Endodermal cell (in vitro differentiated cells): ENCODE results near the gene PHC1. TPM values are rescaled to one million over a fixed set of nuclear protein-coding genes. Genes with fewer than 3 reads are reported as not detected.
"Not testable (repeated sequence)": the region's sequence is repeated elsewhere in the genome, so short reads cannot be mapped to it uniquely, and the experiment has no call there.

Source experiments
- DNase-seq: peaks from one replicate; pipeline ENCODE4 v3.0.0-alpha.2; 2017
- H3K27ac ChIP-seq: 2 replicates; pipeline ENCODE4 v1.5.1; 2013; ENCODE audit warnings: mild to moderate bottlenecking, low read depth, low read length, moderate library complexity
- H3K27me3 ChIP-seq: 2 replicates; pipeline ENCODE4 v1.6.1; 2013; ENCODE audit warnings: mild to moderate bottlenecking, low read length, moderate library complexity; ENCODE audit not compliant: insufficient read depth, control insufficient read depth, poor library complexity, severe bottlenecking
- H3K36me3 ChIP-seq: 2 replicates; pipeline ENCODE4 v1.7.0; 2013; ENCODE audit warnings: mild to moderate bottlenecking, low read length, moderate library complexity; ENCODE audit not compliant: control insufficient read depth, insufficient read depth
- H3K4me1 ChIP-seq: one replicate; pipeline ENCODE4 v1.7.0; 2013; ENCODE audit warnings: low read length; ENCODE audit not compliant: control insufficient read depth, insufficient read depth
- H3K4me3 ChIP-seq: 2 replicates; pipeline ENCODE4 v1.5.1; 2013; ENCODE audit warnings: mild to moderate bottlenecking, low read length, moderate library complexity
- H3K9ac ChIP-seq: 2 replicates; pipeline ENCODE4 v1.6.1; 2013; ENCODE audit warnings: mild to moderate bottlenecking, low read length, moderate library complexity; ENCODE audit not compliant: poor library complexity, severe bottlenecking; ENCODE audit errors: extremely low read depth
- H3K9me3 ChIP-seq: 2 replicates; pipeline ENCODE4 v1.6.1; 2013; ENCODE audit warnings: mild to moderate bottlenecking, low read length, moderate library complexity; ENCODE audit not compliant: control insufficient read depth
- H3K27ac Mint-ChIP-seq: 2 replicates; pipeline ENCODE4 v1.8.0; 2020; ENCODE audit warnings: mixed read lengths
- H3K27me3 Mint-ChIP-seq: 2 replicates; pipeline ENCODE4 v1.8.0; 2021; ENCODE audit warnings: mild to moderate bottlenecking, mixed read lengths; ENCODE audit not compliant: insufficient read depth
- H3K36me3 Mint-ChIP-seq: 2 replicates; pipeline ENCODE4 v1.8.0; 2020; ENCODE audit warnings: low read depth, mixed read lengths
- H3K4me1 Mint-ChIP-seq: 2 replicates; pipeline ENCODE4 v1.8.0; 2020; ENCODE audit warnings: mixed read lengths
- H3K4me3 Mint-ChIP-seq: 2 replicates; pipeline ENCODE4 v1.8.0; 2020; ENCODE audit warnings: mild to moderate bottlenecking, moderate library complexity, mixed read lengths
- H3K9me3 Mint-ChIP-seq: 2 replicates; pipeline ENCODE4 v1.8.0; 2020; ENCODE audit warnings: mild to moderate bottlenecking, mixed read lengths
- CTCF ChIP-seq: fragments of 200-600 bp; sonication (generic); conservative IDR thresholded peaks from 2 replicates; pipeline ENCODE4 v1.5.0; 2021; ENCODE audit warnings: antibody characterized with exemption, mild to moderate bottlenecking
- WGBS, 2 experiments: methylation state at CpG; one replicate each; pipeline versions ENCODE4 v1.1.5 to v1.1.7; 2013; ENCODE audit warnings: missing lambda C conversion rate in 2 of 2, mixed read lengths in 1 of 2; ENCODE audit not compliant: insufficient coverage in 1 of 2, insufficient read length in 1 of 2; 5-methylcytosine and 5-hydroxymethylcytosine counted together
- total RNA-seq, 2 donors: library from RNA; stranded (reverse); fragmentation: NEBNext Ultra II Directional in 1 of 2; extraction: Animal tissue kit (Norgen Biotek cat#: 25700) in 1 of 2; gene quantifications; 2 replicates in 1 of 2; 3 replicates in 1 of 2; pipeline ENCODE4 v1.2.1, GENCODE V29; 2021

The PHC1 gene
- total RNA-seq, 2 donors from 2014 or later = 100 to 538 TPM

DNA sequence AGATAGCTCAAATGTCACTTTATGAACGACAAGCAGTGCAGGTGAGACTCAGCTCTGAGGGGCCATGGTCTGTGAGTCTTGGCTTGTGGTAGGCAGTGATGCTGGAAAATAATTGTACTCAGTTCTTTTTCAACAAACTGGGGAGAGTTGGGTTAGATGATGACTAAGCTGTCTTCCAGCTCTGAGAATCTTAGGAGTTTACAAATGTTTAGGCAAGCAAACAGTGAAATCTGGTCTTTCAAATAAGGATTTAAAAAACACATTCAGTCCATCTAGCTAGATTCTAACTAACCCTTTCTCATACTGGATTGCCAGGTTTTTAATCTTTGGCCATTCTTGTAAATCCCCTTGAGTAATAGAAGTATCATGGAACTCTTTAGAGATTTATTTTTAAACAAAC, 3.4 kb downstream of the PHC1 start:
- no peak overlapping the region for H3K4me3 ChIP-seq
- peaks cover 38% of the 10 kb centered on the region for H3K36me3 ChIP-seq
- H3K9me3 Mint-ChIP-seq = no peaks in the 10 kb centered on the region
- H3K4me1 ChIP-seq = no peaks in the 10 kb centered on the region
- no peak for DNase-seq
- no peaks in the 10 kb centered on the region for H3K9me3 ChIP-seq
- no peak overlapping the region for H3K27ac Mint-ChIP-seq
- H3K27me3 ChIP-seq = no peaks in the 10 kb centered on the region
- no peak for TF ChIP-seq CTCF
- no peak overlapping the region for H3K4me3 Mint-ChIP-seq
- no peaks in the 10 kb centered on the region for H3K27me3 Mint-ChIP-seq
- 43 to 63% methylated on average over 1 of the region's 1 CpG for WGBS, 2 experiments
- no peak overlapping the region for H3K27ac ChIP-seq
- peaks cover 33% of the 10 kb centered on the region for H3K36me3 Mint-ChIP-seq
- no peak overlapping the region for H3K9ac ChIP-seq
- peaks cover 18% of the 10 kb centered on the region for H3K4me1 Mint-ChIP-seq

DNA sequence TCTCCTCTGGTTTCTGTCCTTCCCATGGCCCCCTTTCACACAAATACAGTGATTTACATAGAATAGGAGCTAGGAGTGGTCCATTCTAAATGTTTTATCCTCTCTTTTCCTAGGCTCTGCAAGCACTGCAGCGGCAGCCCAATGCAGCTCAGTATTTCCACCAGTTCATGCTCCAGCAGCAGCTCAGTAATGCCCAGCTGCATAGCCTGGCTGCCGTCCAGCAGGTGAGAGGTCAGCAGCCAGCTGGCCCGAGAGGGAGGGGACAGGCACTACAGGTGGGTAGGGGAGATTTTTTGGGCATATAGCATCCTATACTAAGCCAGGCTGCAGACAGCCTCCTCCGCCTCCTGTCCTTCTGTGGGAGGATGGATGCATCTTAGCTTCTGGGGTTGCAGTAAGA, 5.3 kb downstream of the PHC1 start:
- H3K9me3 ChIP-seq, H3K9me3 Mint-ChIP-seq, H3K4me1 ChIP-seq, H3K4me1 Mint-ChIP-seq, DNase-seq, H3K9ac ChIP-seq, H3K4me3 ChIP-seq, H3K27me3 ChIP-seq, H3K27ac ChIP-seq, H3K27me3 Mint-ChIP-seq, H3K4me3 Mint-ChIP-seq: not testable (repeated sequence)
- H3K36me3 ChIP-seq = peaks cover 48% of the 10 kb centered on the region
- peaks cover 39% of the 10 kb centered on the region for H3K36me3 Mint-ChIP-seq
- peak overlapping the region; percentile 32 for H3K27ac Mint-ChIP-seq
- 91% methylated on average over 3 of the region's 4 CpGs; no CpG with 5 or more reads in 1 of the 2 experiments for WGBS, 2 experiments

DNA sequence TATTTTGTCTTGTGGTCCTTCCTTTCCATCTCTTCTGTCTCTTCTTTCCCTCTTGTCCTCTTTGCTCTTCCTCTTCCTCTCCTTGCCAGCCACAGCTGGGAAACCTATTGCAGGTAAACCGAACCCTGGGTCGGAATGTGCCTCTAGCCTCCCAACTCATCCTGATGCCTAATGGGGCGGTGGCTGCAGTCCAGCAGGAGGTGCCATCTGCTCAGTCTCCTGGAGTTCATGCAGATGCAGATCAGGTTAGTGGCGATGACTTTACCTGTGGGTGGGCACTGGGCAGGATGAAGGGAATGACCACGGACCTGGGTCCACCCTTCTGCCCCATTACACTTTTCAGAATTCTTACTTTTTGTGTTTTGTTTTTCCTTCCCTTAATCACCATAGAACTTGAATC, 8.2 kb downstream of the PHC1 start:
- H3K36me3 Mint-ChIP-seq = peaks cover 39% of the 10 kb centered on the region
- peak; percentile 56 for DNase-seq
- Histone ChIP-seq H3K4me3 (no peak overlapping the region), H3K4me1 (no peaks in the 10 kb centered on the region), H3K9ac (no peak overlapping the region), H3K27me3 (no peaks in the 10 kb centered on the region), H3K9me3 (no peaks in the 10 kb centered on the region), H3K36me3 (peaks cover 57% of the 10 kb centered on the region), H3K27ac (no peak overlapping the region)
- no peaks in the 10 kb centered on the region for H3K27me3 Mint-ChIP-seq
- peak; percentile 59 for TF ChIP-seq CTCF
- H3K4me3 Mint-ChIP-seq = no peak overlapping the region
- peaks cover 6% of the 10 kb centered on the region for H3K4me1 Mint-ChIP-seq
- H3K9me3 Mint-ChIP-seq = no peaks in the 10 kb centered on the region
- WGBS, 2 experiments = 88% methylated on average over 5 of the region's 5 CpGs; no CpG with 5 or more reads in 1 of the 2 experiments
- no peak overlapping the region for H3K27ac Mint-ChIP-seq

DNA sequence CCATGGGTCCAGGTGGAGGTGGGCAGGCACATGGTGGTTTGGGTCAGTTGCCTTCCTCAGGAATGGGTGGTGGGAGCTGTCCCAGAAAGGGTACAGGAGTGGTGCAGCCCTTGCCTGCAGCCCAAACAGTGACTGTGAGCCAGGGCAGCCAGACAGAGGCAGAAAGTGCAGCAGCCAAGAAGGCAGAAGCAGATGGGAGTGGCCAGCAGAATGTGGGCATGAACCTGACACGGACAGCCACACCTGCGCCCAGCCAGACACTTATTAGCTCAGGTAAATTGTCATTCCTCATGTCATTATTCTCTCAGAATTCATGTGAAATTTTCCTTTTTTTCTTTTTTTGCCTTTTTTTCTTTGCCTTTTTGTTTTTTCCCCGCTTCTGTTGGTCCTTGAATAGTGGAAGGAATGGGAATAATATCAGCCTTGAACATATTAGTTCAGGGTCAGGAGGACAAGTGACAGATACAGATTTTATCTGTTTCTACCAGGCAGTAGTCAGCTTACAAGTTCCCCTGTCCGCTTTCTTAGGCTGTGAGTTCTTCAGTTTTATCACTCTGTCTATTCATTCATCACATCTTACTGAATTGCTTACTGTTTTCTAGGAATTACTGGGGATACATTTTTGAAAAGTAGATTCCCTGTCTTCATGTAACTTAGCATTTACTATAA, 16.5 kb downstream of the PHC1 start:
- not testable (repeated sequence) for H3K27me3 Mint-ChIP-seq, H3K4me1 Mint-ChIP-seq, H3K4me3 Mint-ChIP-seq, H3K27ac ChIP-seq, H3K27me3 ChIP-seq, H3K27ac Mint-ChIP-seq, H3K4me1 ChIP-seq, H3K9ac ChIP-seq, DNase-seq, H3K9me3 Mint-ChIP-seq, H3K4me3 ChIP-seq, H3K9me3 ChIP-seq
- 98 to 100% methylated on average over 2 to 3 of the region's 4 CpGs for WGBS, 2 experiments
- H3K36me3 Mint-ChIP-seq = peaks cover 49% of the 10 kb centered on the region
- H3K36me3 ChIP-seq = peaks cover 44% of the 10 kb centered on the region

DNA sequence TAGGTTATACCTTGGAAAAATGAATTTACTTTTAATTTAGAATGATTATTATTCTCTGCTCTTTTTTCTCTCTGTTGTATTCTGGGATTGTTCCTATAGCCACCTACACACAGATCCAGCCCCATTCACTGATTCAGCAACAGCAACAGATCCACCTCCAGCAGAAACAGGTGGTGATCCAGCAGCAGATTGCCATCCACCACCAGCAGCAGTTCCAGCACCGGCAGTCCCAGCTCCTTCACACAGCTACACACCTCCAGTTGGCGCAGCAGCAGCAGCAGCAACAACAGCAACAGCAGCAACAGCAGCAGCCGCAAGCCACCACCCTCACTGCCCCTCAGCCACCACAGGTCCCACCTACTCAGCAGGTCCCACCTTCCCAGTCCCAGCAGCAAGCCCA, 18.2 kb downstream of the PHC1 start:
- H3K4me1 ChIP-seq, H3K27me3 ChIP-seq, H3K27ac Mint-ChIP-seq, H3K4me3 ChIP-seq, H3K4me3 Mint-ChIP-seq, DNase-seq, H3K9ac ChIP-seq, H3K9me3 ChIP-seq, H3K4me1 Mint-ChIP-seq, H3K27me3 Mint-ChIP-seq, H3K9me3 Mint-ChIP-seq, H3K27ac ChIP-seq: not testable (repeated sequence)
- peaks cover 57% of the 10 kb centered on the region for H3K36me3 ChIP-seq
- peaks cover 61% of the 10 kb centered on the region for H3K36me3 Mint-ChIP-seq
- 100% methylated on average over 1 of the region's 3 CpGs; no CpG with 5 or more reads in 1 of the 2 experiments for WGBS, 2 experiments

DNA sequence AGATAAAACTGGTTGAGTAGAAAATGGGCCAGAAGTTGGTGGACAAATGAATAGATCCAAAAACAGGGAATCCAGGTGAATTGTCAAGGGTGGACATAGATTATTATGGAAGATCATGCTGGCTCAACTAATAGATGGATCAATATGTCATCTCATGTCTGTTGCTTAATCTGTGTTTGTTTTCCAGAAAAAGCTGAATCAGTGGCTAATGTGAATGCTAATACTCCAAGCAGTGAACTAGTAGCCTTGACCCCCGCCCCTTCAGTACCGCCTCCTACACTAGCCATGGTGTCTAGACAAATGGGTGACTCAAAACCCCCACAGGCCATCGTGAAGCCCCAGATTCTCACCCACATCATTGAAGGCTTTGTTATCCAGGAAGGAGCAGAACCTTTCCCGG, 19.8 kb downstream of the PHC1 start:
- DNase-seq, H3K27ac ChIP-seq, H3K4me1 Mint-ChIP-seq, H3K9ac ChIP-seq, H3K4me3 Mint-ChIP-seq, H3K9me3 Mint-ChIP-seq, H3K27me3 Mint-ChIP-seq, H3K9me3 ChIP-seq, H3K4me1 ChIP-seq, H3K27me3 ChIP-seq, H3K4me3 ChIP-seq: not testable (repeated sequence)
- 93 to 100% methylated on average over 1 of the region's 4 CpGs for WGBS, 2 experiments
- peak overlapping the region; percentile 3 for H3K27ac Mint-ChIP-seq
- H3K36me3 Mint-ChIP-seq = peaks cover 74% of the 10 kb centered on the region
- peaks cover 66% of the 10 kb centered on the region for H3K36me3 ChIP-seq
